RKO (cell line): Measurements from ENCODE around the gene XRCC4.

Source experiments
- DNase-seq: peaks from one replicate; pipeline ENCODE4 v3.0.0-alpha.2; 2016; ENCODE audit warnings: low spot score

The XRCC4 gene

DNA sequence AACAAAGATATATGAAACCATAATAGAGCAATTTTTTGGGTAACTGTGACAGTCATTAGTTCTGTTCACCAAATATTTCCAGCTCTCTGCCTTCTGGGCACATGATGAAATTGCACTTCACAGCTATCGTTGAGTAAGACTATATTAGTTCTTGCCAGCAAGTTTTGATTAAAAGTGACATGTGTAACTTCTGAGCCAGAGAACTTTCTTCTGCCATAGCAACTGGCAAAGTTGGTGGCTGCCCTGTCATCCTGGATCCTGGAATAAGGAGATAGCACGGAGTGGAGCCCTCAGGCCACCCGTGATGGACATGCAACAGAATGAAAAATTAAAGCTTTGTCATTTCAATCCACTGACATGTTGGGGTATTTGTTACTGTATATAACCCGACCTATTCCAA, 199.8 kb downstream of the XRCC4 start:
- DNase-seq = no peak

DNA sequence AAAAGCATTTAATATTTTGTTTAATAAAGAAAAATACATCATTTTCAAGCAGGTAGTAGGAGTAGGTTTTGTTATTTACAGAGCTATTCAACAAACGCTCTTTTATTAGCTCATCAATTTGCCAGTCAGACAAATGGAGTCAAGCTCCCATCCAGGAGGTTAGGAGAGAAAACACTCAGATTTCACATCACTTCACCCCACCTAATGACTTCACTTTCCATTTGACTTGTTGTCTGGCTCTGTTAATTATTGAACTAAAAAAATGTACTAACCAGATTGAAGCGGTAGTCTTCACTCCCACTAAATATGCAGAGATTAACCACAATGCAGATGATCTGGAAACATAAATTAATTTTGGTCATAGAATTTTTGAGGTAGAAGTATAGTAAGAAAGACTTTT, 200.6 kb downstream of the XRCC4 start:
- DNase-seq = no peak

DNA sequence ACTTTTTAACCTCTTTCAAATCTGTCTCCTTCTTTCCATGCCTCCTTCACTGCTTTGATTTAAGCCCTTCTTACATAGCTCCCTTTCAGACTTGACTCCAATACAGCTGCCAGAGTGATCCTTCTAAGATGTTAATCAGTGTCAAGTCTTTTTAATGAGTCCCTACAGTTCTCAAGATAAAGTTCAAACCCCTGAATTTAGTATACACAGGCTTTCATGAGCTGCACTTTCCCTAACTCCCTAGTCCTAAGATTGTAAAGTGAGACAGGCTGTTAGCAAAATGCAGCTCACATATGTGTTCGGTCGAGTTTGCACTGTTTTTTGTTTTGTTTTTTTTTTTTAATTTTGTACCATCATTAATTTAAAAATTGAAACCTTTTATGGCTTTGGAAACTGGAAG, 203.8 kb downstream of the XRCC4 start:
- no peak for DNase-seq

DNA sequence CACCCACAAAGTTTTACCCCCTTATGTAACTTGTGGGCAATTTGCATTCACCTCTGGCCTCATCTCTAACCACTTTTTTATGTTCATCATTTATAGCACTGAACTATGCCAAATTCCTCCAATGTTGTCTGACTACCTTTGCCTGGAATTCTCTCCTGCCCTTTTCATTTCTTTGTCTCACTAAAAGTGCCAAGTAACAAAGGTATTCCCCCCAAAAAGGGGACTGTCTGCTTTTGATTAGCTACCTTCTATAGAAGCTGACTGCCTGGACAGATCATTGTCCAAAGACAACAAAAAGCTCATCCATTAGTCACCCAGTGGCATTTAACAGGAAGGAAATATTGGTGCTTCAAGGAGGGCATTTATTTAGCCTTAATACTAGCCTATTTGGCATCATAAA, 204.3 kb downstream of the XRCC4 start:
- no peak for DNase-seq

DNA sequence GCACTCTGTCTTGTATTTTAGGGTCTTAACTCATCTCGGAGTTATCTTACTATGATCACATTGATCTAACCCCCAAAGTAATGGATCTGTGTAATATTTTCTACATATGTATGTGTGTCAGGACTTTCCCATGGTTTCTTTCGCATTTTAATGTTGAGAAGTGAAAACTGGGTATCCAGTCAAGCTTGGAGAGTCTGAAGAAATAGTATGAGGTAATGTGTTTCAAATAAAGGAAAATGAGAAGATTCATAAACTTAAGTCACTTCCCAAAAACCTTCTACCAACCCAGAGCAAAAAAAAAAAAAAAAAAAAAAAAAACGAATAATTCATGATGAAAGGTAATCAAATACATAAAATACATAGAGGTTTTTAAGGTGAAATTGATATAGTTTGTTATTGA, 206.4 kb downstream of the XRCC4 start:
- no peak for DNase-seq

DNA sequence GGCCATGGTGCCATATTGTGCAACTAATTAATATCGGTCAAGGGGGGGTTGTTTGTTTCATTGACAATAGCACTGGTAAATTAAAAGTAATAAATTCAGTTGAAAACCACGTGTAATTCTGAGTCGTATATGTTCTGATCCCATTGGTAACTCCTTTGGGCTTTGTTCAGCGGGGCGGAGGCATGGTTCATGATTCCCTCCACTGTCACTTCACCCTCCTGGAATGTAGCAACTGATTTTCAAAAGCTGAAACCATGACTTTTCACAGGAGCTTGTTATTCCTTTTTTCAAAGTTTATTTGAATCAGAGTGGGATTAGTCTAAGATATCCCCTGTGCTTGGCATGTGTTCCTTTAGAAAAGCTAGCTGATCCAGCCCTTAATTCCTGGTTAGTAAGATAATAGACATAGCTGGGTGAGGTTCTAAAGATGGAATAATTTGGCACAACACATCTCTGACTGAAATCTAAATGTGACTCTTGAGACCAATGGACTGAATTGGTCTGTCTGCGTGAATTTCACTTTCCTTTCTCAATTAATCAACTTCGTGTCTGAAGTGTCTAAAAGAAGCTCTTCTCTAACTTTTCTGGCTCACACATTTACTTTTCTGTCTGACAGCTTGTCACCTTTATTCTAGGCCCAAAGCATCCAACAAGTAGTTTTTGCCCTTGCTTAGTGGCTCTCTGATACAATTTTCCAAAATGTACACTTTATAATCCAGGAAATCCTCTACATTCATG, 208.5 kb downstream of the XRCC4 start:
- no peak for DNase-seq

DNA sequence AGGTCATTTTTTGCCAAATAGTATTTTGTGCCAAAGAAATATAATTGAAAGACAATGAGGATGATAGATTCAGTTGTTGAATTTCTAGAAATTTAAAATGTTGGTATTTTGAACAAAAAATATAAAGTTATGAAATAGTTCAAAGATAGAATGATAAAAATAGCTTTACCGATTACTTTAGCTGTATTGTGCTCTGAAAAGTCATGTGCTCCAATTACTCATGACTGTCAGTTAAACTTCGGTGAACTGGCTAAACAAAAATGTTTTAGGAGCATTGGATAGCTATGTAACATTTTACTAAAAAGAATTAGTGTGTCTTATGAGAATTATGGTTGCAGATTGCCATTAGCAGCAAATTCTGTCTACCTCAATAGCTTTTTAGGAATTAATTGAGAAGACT, 216.9 kb downstream of the XRCC4 start:
- DNase-seq = no peak

DNA sequence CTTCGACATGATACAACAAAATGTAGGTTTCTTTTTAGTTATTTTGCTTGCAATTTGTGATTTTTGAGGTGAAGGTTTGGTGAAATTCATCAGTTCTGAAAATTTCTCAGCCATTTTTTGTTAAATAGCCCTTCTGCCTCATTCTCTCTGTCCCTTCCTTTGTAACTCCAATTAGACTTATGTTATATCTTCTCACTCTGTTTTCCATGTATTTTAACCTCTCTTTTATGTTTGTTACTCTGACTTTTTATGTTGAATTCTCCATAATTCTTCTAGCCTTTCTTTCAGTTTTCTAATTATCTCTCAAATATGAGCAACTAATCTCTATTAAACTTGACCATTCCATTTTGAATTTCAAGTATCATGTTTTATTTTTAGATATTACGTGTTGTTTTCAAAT, 222.0 kb downstream of the XRCC4 start:
- no peak for DNase-seq

DNA sequence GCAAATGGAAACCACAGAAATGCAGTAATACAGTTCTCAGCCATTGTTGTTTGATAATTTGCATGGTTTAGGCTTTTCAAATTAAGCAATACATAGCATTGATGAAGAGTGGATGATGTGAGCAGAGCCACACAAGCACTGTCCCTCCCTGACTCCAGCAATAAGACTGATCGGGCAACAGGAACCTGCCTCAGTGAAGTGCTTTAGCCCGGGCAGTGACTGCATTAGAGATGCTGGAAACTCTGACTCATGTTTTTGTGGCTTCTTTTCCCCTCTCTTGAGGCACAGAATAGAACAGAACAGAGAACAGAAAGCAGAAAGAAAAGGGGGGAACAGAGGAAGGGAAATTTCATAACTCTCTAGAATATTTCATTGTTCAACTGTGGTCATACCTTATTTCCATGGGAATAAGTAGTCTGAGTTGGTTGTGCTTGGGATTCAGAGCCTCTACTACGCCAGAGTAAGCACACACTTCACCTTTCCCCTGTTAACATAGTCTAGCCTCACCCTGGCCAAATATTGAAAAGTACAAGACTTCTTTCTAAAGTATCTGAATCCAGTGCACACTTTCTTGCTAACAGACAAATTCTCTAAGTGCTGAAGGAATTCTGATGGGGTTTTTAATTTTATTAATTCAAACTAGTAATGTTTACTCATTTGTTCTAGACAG, 229.4 kb downstream of the XRCC4 start:
- peak; percentile 55 for DNase-seq

DNA sequence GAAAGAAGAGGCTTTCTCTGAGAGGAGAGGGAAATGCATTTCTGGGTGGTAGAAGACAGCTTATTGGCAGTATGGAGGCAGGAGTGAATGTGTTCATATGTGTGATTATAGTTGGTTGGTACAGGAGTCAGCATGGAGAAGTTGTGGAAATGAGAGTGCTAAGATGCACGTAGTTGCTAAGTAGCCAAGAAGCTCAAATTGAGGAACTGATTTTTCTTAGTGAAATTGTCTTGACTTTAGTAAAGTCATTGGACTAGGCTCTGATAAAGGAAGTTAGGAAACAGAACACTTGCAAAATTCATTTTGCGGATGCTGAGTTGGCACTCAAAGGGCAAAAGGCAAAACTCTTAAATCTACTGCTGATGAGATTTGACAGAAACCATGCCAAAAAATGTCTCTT, 235.3 kb downstream of the XRCC4 start:
- no peak for DNase-seq

DNA sequence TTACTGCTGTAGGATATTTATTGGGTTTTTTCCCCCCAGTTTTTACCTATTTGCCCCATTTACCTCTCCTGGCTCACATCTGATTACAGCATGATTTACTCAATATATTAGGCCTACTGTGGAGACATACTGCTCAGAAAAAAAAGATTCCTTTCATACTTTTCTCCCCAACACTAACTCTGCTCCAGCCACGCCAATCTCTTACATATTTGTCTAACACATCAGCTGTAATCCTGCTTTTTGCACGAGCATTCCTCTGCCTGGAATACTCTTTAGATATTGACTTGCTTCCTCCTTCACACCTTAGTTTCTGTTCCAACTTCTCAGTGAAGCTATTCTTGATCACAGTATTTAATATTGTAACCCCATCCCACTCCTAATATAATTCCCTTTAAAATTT, 236.1 kb downstream of the XRCC4 start:
- DNase-seq = no peak

DNA sequence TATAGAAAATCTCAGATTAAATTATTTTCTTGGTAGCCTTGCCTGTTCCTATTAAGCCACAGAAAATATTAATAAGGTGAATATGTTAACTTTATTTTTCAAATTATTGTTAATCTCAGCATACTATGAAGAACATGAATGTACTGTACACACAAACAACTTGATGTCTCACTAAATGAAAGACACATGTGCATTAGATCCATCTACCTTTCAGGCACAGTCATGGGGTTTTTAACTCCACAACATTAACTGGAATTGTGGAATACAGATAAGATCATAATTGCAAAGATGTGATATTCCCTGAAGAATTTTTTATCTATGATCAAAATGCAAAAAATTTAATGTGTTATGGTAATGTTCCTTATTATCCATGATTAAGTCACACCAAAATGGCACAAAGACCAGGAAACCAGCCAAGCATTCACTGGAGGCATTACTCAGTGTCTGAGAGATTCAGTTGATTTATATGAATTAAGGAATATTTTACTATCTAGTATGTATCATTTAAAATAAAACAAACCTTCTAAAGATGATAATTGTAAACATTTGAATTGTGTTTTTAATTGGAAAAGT, 244.2 kb downstream of the XRCC4 start:
- DNase-seq = no peak

DNA sequence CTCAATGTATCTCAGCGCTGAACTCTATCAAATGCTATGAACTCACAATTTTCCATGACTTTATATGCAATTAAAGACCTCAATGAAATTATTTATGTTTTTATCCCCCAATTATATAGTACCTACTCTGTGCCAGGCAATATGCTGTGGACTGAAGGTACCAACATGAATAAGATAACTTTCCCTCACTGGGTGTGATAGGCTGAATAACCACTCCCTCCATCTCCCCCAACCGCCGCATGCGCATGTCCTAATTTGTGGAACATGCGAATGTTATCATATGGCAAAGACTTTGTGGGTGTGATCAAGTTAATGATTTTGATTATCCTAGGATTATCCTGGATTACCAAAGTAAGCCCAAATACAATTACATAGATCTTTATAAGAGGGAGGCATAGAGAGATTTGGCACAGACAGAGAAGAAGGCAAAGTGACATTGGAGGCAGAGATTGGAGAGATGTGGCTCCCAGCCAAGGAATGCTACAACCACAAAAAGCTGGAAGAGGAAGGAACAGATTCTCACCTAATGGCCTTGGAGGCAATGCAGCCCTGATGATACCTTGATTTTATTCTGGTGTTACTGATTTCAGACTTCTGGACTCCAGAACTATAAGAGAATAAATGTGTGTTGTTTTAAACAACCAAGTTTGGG, 245.1 kb downstream of the XRCC4 start:
- no peak for DNase-seq

DNA sequence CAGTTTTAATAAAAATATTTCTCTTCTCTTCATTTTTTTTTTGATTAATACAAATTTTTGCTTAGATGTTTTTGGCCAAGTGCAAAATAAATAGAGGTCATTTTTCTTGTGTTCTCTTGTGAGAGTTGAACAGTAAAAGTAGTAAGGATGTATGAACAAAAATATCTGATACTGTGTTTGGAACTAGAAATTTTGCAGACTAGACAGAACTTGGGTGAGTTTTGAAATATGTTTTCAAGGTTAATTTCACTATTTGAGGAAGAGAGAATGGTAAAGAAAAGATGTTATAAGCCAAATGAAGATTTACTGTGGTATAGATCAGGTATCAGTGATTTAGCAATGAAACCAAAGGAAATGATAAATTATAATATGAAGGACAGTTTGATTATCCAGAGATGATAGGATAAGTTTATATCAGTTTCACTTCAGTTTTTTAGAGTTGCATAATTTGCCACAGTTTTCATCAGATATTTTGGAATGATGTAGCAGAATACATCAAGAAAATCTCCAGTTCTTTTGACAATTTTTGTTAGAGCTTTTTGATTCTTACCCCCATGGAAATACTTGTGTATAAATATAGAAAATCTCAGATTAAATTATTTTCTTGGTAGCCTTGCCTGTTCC, 246.3 kb downstream of the XRCC4 start:
- no peak for DNase-seq

DNA sequence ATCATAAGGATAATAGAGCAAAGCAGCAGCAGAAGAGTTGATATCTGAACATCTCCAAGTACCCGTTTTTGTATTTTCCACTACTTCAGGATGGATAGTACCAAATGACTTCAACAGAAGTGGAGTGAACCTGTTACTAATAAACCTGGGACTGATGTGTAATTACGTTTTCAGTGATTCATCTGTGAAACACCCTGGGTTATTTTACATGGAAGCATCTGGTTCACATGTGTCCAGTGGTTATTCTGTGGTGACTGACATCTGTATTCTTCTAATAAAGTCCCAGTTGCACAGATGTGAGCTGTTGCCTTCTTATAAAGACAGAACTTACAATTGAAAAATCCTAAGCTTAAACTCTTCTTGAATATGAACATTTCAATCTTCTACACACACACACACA, 254.5 kb downstream of the XRCC4 start:
- peak; percentile 13 for DNase-seq

DNA sequence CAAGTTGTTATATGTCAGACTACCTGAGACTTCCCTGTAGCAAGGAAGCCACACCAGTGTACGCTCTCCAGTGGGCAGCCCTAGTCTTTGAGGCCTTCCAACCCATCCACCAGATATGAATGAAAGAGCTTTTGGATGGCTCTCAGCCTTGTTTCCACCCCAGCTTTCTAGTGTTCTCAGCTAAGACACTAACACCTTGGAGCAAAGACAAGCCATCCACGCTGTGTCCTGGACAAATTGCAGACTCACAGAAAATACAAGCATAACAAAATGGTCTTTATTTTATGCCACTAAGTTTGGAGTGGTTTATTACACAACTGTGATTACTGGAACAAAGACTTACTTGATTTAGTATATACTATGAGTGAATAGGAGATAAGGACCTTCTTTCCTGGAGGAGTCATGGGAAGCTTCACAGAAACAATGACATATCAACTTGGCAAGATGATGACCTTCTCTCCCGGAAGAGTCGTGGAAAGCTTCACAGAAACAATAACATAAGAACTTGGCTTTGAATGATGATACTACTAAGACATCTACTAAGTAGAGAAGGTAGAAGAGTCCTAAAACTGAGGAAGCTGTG, 260.2 kb downstream of the XRCC4 start:
- DNase-seq = no peak

DNA sequence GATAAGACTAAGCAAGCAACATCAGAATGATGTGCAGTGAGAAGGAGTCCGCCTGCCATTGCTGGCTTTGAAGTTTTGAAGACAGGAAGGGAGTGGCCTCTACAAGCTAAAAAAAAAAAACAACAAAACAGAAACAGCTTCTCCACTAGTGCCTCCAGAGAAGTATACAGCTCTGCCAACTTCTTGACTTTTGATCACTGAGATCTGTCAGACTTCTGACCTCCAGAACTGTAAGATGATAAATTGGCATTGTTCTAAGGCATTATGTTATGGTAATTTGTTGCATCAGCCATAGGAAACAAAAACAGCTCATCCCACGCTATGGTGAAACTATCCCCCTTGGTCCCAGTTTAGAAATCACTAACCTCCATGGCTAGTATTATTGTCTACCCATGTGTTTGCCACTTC, 263.2 kb downstream of the XRCC4 start:
- no peak for DNase-seq

DNA sequence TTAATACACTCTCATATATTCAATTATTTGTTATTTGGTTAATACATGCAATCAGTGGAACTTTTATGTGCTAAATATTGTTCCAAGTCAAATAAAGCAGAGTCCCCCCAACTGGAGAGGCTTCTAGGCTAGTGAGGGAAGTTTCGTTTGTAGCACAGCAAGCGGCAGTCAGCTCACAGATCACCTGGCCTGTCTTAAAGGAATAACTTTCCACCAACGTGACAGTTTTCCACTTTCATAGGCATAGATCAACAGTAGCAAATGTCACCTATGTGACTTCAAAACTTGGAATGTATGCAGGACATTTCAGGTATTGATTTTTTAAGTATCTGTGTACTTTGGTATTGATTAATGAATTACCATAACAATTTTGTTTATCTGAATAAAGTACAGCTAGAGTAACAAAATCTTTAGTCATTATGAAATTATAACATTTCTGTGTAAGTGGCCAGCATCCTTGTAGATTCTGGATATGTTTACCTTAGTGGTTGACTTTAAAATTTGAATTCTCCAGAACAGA, 264.5 kb downstream of the XRCC4 start:
- DNase-seq = no peak

DNA sequence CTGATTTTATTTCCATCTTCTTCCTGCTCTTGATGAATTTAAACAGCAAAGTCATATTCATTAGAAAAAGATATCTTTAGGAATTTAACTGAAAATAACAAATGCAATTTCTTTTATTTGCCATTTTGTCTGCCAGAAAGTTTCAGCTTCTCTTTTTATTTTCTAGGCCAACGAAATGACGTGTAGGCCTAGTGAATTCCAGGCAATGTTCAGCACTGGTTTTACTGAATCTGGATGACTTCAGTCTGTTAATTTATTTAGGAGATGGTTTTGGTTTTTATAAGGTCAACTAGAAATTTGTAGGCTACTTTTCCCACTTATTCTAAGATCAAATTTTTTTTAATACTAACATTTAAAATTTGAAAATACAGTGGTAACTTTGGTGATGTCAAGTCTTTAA, 265.1 kb downstream of the XRCC4 start:
- DNase-seq = no peak

DNA sequence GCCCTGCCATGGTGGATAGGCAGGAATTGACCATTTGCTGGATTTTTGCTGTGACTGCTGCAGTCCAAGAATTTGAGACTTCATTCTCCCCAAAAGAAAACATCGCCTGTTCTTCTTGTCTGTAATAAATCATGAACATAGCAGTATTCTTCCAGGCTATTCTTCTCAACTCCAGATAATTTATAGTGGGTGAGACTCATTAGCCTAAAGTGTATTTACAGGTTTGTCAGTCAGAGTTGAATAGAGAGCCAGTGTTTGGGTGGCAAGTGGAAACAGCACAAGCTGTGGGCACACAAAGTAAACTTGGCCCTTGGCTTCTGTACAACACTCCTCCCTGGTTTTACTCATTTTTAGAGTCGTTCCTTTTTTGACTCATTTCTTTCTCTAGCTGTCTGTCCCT, 266.0 kb downstream of the XRCC4 start:
- no peak for DNase-seq

DNA sequence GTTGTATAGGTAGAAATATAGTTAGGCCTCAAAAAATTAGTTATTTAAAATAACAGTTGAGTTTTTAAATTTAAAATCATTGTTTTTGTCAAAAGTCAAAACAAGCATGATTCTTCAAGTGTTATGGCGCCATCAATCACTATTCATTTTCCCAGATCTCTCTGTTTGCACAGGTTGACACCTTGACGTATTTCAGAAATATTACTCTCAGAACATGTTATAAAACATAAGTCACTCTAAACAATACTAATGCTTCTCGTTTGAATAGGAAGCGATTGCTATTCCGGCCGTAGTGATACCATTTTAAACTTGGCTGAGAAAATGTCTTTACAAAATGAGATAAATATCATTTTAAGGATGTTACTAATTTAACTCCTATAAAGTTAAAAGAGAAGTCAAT, 268.1 kb downstream of the XRCC4 start:
- no peak for DNase-seq

DNA sequence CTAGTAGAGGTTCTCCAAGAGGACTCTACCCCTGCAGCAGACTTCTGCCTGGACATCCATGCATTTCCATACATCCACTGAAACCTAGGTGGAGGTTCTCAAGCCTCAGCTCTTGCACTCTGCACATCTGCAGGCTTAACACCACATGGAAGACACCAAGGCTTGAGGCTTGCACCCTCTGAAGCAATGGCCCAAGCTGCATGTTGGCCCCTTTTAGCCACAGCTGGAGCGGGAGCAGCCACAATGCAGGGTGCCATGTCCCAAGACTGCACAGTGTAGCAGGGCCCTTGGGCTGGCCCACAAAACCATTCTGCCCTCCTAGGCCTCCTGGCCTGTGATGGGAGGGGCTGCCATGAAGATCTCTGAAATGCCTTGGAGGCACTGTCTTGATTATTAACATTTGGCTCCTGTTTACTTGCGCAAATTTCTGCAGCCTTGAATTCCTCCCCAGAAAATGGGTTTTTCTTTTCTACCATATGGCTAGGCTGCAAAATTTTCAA, 271.0 kb downstream of the XRCC4 start:
- DNase-seq = no peak
